Measurements from ENCODE around the gene ADAP1. TPM values are rescaled to one million over a fixed set of nuclear protein-coding genes. Genes with fewer than 3 reads are reported as not detected.
"Not testable (repeated sequence)": the region's sequence is repeated elsewhere in the genome, so short reads cannot be mapped to it uniquely, and the experiment has no call there.

Gene ADAP1
- total RNA-seq, 2 donors from 2014 or later: 24.5 to 24.6 TPM

- no peaks in the 10 kb centered on the region for H3K27me3 ChIP-seq (replicated peaks; ENCODE audit: insufficient read depth)
- no peaks in the 10 kb centered on the region for H3K4me1 ChIP-seq (ENCODE audit: control insufficient read depth in 1 of 2, low read depth in 2 of 2)
- no peaks in the 10 kb centered on the region for H3K9me3 ChIP-seq
- TF ChIP-seq, protein P1, sequence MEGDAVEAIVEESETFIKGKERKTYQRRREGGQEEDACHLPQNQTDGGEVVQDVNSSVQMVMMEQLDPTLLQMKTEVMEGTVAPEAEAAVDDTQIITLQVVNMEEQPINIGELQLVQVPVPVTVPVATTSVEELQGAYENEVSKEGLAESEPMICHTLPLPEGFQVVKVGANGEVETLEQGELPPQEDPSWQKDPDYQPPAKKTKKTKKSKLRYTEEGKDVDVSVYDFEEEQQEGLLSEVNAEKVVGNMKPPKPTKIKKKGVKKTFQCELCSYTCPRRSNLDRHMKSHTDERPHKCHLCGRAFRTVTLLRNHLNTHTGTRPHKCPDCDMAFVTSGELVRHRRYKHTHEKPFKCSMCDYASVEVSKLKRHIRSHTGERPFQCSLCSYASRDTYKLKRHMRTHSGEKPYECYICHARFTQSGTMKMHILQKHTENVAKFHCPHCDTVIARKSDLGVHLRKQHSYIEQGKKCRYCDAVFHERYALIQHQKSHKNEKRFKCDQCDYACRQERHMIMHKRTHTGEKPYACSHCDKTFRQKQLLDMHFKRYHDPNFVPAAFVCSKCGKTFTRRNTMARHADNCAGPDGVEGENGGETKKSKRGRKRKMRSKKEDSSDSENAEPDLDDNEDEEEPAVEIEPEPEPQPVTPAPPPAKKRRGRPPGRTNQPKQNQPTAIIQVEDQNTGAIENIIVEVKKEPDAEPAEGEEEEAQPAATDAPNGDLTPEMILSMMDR (IDR thresholded peaks at IDR 0.05): no peak
- ATAC-seq (ENCODE audit: insufficient number of reproducible peaks, low FRiP score, low read depth): no peak
- DNase-seq (ENCODE audit: low spot score): no peak
- H3K27ac ChIP-seq: no peak overlapping the region
- H3K36me3 ChIP-seq: no peaks in the 10 kb centered on the region
- no peak overlapping the region for H3K4me3 ChIP-seq
Measured at GRCh38 chr7:945147-945555, 9.3 kb downstream of the ADAP1 start.

GRCh38 chr7:944744-945143 lies 9.7 kb downstream of the ADAP1 start:
- H3K36me3 ChIP-seq: no peaks in the 10 kb centered on the region
- H3K4me3 ChIP-seq: no peak overlapping the region
- ATAC-seq (ENCODE audit: insufficient number of reproducible peaks, low FRiP score, low read depth) (no peak), DNase-seq (ENCODE audit: low spot score) (no peak)
- TF ChIP-seq, protein P1 (IDR thresholded peaks at IDR 0.05): no peak
- H3K27ac ChIP-seq: no peak overlapping the region
- H3K9me3 ChIP-seq: no peaks in the 10 kb centered on the region
- H3K27me3 ChIP-seq (replicated peaks; ENCODE audit: insufficient read depth): no peaks in the 10 kb centered on the region
- H3K4me1 ChIP-seq (ENCODE audit: control insufficient read depth in 1 of 2, low read depth in 2 of 2): no peaks in the 10 kb centered on the region

GRCh38 chr7:943793-944192 lies 10.7 kb downstream of the ADAP1 start:
- H3K4me1 ChIP-seq (ENCODE audit: control insufficient read depth in 1 of 2, low read depth in 2 of 2); H3K9me3 ChIP-seq; H3K27me3 ChIP-seq (replicated peaks; ENCODE audit: insufficient read depth); ATAC-seq (ENCODE audit: insufficient number of reproducible peaks, low FRiP score, low read depth); DNase-seq (ENCODE audit: low spot score); H3K4me3 ChIP-seq; H3K36me3 ChIP-seq; H3K27ac ChIP-seq: not testable (repeated sequence)

DNA sequence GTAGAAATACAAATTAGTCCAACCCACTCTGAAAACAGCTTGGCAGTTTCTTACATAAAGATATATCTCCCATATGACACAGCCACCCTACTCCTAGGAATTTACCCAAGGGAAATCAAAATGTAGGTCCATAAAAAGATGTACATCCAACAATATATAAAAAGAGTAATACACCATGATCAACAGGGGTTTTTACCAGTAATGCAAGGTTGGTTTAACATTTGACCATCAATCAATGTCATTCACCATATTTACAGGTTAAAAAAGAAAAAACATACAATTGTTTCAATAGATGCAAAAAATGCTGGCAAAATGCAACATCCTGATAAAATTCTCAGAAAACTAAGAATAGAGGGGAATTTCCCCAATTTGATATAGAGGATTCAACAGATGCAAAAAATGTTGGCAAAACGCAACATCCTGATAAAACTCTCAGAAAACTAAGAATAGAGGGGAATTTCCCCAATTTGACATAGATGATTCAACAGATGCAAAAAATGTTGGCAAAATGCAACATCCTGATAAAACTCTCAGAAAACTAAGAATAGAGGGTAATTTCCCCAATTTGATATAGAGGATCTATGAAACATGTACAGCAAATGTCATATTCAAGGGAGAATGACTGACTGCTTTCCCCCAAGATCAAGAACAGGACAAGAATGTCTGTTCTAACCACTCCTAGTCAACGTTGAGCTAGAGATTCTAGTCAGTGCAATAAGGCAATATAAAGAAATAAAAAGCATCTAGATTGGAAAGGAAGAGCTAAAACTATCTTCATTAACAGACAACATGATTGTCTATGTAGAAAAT lies 13.7 kb downstream of the ADAP1 start:
- DNase-seq (ENCODE audit: low spot score) (no peak), ATAC-seq (ENCODE audit: insufficient number of reproducible peaks, low FRiP score, low read depth) (no peak)
- H3K27ac ChIP-seq: no peak overlapping the region
- H3K4me1 ChIP-seq (ENCODE audit: control insufficient read depth in 1 of 2, low read depth in 2 of 2): no peaks in the 10 kb centered on the region
- no peaks in the 10 kb centered on the region for H3K36me3 ChIP-seq
- TF ChIP-seq, protein P1 (IDR thresholded peaks at IDR 0.05): no peak
- H3K4me3 ChIP-seq: no peak overlapping the region
- no peaks in the 10 kb centered on the region for H3K27me3 ChIP-seq (replicated peaks; ENCODE audit: insufficient read depth)
- H3K9me3 ChIP-seq: no peaks in the 10 kb centered on the region

DNA sequence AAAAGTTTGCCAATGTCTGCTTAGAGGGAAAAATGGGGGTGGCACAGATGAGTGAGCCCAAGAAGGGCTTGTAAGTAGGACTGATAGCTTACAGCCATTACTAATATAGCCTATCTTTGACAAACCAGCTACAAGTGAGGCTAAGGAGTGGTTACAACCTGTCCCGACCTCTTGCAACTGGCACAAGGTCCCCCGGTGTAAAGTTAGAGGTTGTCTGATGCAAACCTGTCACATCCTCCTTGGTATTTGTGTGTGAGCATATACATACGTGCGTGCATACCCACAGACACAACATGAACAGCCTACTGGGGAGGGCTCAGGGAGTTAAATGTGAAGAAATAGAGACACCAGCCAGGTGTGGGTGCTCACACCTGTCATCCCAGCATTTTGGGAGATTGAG lies 14.6 kb downstream of the ADAP1 start:
- Histone ChIP-seq H3K36me3 (no peaks in the 10 kb centered on the region), H3K27me3 (replicated peaks; ENCODE audit: insufficient read depth) (no peaks in the 10 kb centered on the region), H3K27ac (no peak overlapping the region), H3K4me3 (no peak overlapping the region), H3K4me1 (ENCODE audit: control insufficient read depth in 1 of 2, low read depth in 2 of 2) (no peaks in the 10 kb centered on the region), H3K9me3 (no peaks in the 10 kb centered on the region)
- ATAC-seq (ENCODE audit: insufficient number of reproducible peaks, low FRiP score, low read depth): no peak
- no peak for DNase-seq (ENCODE audit: low spot score)
- TF ChIP-seq, protein P1 (IDR thresholded peaks at IDR 0.05): no peak

All from thoracic aorta (tissue), 2 donors.